ENCODE measurements around the gene CLPTM1L.

Gene CLPTM1L, protein sequence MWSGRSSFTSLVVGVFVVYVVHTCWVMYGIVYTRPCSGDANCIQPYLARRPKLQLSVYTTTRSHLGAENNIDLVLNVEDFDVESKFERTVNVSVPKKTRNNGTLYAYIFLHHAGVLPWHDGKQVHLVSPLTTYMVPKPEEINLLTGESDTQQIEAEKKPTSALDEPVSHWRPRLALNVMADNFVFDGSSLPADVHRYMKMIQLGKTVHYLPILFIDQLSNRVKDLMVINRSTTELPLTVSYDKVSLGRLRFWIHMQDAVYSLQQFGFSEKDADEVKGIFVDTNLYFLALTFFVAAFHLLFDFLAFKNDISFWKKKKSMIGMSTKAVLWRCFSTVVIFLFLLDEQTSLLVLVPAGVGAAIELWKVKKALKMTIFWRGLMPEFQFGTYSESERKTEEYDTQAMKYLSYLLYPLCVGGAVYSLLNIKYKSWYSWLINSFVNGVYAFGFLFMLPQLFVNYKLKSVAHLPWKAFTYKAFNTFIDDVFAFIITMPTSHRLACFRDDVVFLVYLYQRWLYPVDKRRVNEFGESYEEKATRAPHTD

GRCh38 chr5:1344975-1345838 lies at the start of gene CLPTM1L:
TSS of gene CLPTM1L (minus strand) at chr5:1345099. CDS start at chr5:1344841, 258 bp downstream.
- H3K4me3 Mint-ChIP-seq, result peak within 1 kb of the TSS; percentile 85
- peaks cover 45% of the 10 kb centered on the region for H3K4me1 Mint-ChIP-seq
- peaks cover 29% of the 10 kb centered on the region for H3K36me3 Mint-ChIP-seq
- no peaks in the 10 kb centered on the region for H3K9me3 Mint-ChIP-seq
- no peaks in the 10 kb centered on the region for H3K27me3 Mint-ChIP-seq
- peak within 1 kb of the TSS; percentile 27 for H3K27ac Mint-ChIP-seq
- peak; percentile 92 for ATAC-seq

- Mint-ChIP-seq H3K4me1 (no peaks in the 10 kb centered on the region), H3K4me3 (no peak overlapping the region), H3K27ac (no peak overlapping the region), H3K9me3 (peaks cover under 1% of the 10 kb centered on the region), H3K36me3 (no peaks in the 10 kb centered on the region), H3K27me3 (peaks cover 65% of the 10 kb centered on the region)
- no peak for ATAC-seq
These were observed 48.9 kb upstream of the CLPTM1L start for GRCh38 chr5:1393571-1394501.

DNA sequence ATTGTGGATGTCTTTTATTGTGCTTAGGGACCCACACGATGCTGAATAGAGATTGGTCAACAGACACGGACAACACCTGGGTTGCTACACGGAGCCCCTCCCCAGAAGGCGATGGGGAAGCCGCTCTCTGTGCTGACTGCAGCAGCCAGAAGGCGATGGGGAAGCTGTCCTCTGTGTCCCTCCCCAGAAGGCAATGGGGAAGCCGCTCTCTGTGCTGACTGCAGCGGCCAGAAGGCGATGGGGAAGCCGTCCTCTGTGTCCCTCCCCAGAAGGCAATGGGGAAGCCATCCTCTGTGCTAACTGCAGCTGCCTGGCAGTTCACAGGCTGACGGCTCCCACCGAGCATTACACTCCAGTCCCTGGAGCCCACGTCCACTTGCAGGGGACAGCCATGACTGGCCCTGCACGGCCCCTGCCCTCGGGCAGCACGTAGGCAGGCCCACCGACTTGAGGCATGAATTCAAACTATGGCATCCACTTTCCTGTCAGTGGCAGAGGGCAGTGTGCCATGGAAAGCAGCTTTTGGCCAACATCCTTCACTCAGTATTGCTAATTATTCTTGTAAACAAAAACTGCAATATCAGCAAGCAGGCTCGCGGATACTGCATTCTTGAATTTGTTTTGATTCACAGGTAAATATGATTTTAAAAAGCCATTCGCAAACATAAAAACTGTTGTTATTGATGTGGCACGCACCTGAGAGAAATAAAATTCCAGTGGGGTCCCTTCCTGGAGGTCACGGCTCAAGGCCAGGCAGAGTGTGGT lies 48.1 kb upstream of the CLPTM1L start:
- no peaks in the 10 kb centered on the region for H3K4me1 Mint-ChIP-seq

DNA sequence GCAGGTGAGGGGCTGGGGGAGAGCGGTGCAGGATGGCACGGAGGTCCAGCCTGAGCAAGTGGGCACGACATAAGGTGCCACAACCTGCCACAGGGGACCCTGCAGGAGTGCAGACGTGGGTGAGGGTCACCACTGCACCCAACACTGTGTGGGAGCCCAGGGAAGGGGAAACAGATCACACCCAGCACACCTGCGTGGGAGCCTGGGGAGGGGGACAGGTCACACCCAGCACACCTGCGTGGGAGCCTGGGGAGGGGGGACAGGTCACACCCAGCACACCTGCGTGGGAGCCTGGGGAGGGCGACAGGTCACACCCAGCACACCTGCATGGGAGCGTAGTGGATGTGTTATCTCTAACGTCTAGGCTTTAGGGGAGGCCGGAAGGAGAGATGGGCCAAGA lies 47.4 kb upstream of the CLPTM1L start:
- no peak overlapping the region for H3K4me3 Mint-ChIP-seq
- no peak overlapping the region for H3K27ac Mint-ChIP-seq
- peaks cover 54% of the 10 kb centered on the region for H3K27me3 Mint-ChIP-seq
- H3K36me3 Mint-ChIP-seq, result no peaks in the 10 kb centered on the region
- peaks cover 8% of the 10 kb centered on the region for H3K9me3 Mint-ChIP-seq
- no peak for ATAC-seq
- peaks cover 3% of the 10 kb centered on the region for H3K4me1 Mint-ChIP-seq

More for the DNA sequence above, 48.1 kb upstream of the CLPTM1L start:
- no peaks in the 10 kb centered on the region for H3K36me3 Mint-ChIP-seq
- H3K9me3 Mint-ChIP-seq, result peaks cover 8% of the 10 kb centered on the region
- H3K27ac Mint-ChIP-seq, result no peak overlapping the region
- no peak for ATAC-seq
- no peak overlapping the region for H3K4me3 Mint-ChIP-seq
- peaks cover 61% of the 10 kb centered on the region for H3K27me3 Mint-ChIP-seq

GRCh38 chr5:1391691-1392090 lies 46.8 kb upstream of the CLPTM1L start:
- ATAC-seq, result no peak
- Mint-ChIP-seq H3K36me3 (no peaks in the 10 kb centered on the region), H3K27ac (no peak overlapping the region)

GRCh38 chr5:1390861-1391600 lies 46.1 kb upstream of the CLPTM1L start:
- Mint-ChIP-seq H3K27me3 (peaks cover 42% of the 10 kb centered on the region), H3K27ac (no peak overlapping the region), H3K4me3 (no peak overlapping the region), H3K36me3 (no peaks in the 10 kb centered on the region), H3K4me1 (peaks cover 13% of the 10 kb centered on the region), H3K9me3 (peaks cover 8% of the 10 kb centered on the region)
- no peak for ATAC-seq

More at GRCh38 chr5:1391691-1392090, 46.8 kb upstream of the CLPTM1L start:
- Mint-ChIP-seq H3K27me3 (peaks cover 48% of the 10 kb centered on the region), H3K4me3 (no peak overlapping the region), H3K4me1 (peaks cover 9% of the 10 kb centered on the region), H3K9me3 (peaks cover 8% of the 10 kb centered on the region)

GRCh38 chr5:1390333-1390732 lies 45.4 kb upstream of the CLPTM1L start:
- Mint-ChIP-seq H3K4me1 (peaks cover 17% of the 10 kb centered on the region), H3K9me3 (peaks cover 8% of the 10 kb centered on the region), H3K27me3 (peaks cover 35% of the 10 kb centered on the region), H3K4me3 (no peak overlapping the region), H3K36me3 (no peaks in the 10 kb centered on the region), H3K27ac (no peak overlapping the region)
- ATAC-seq, result no peak

GRCh38 chr5:1388383-1388967 lies 43.6 kb upstream of the CLPTM1L start:
- H3K4me3 Mint-ChIP-seq, result no peak overlapping the region
- H3K9me3 Mint-ChIP-seq, result peaks cover 8% of the 10 kb centered on the region
- no peaks in the 10 kb centered on the region for H3K36me3 Mint-ChIP-seq
- H3K27me3 Mint-ChIP-seq, result peaks cover 16% of the 10 kb centered on the region
- no peak for ATAC-seq
- H3K27ac Mint-ChIP-seq, result no peak overlapping the region
- H3K4me1 Mint-ChIP-seq, result peaks cover 19% of the 10 kb centered on the region

- peaks cover 19% of the 10 kb centered on the region for H3K4me1 Mint-ChIP-seq
- peaks cover 8% of the 10 kb centered on the region for H3K9me3 Mint-ChIP-seq
- no peak for ATAC-seq
- peaks cover 11% of the 10 kb centered on the region for H3K27me3 Mint-ChIP-seq
- no peaks in the 10 kb centered on the region for H3K36me3 Mint-ChIP-seq
- no peak overlapping the region for H3K4me3 Mint-ChIP-seq
- H3K27ac Mint-ChIP-seq, result no peak overlapping the region
These were observed 43.0 kb upstream of the CLPTM1L start for GRCh38 chr5:1387876-1388275.

- Mint-ChIP-seq H3K36me3 (no peaks in the 10 kb centered on the region), H3K4me1 (peaks cover 19% of the 10 kb centered on the region), H3K27ac (peak overlapping the region; percentile 97), H3K4me3 (peak overlapping the region; percentile 96), H3K27me3 (peaks cover 6% of the 10 kb centered on the region), H3K9me3 (peaks cover 8% of the 10 kb centered on the region)
- no peak for ATAC-seq
These were observed 42.3 kb upstream of the CLPTM1L start for GRCh38 chr5:1387059-1387755.

- Mint-ChIP-seq H3K4me3 (peak overlapping the region; percentile 96), H3K4me1 (peaks cover 26% of the 10 kb centered on the region), H3K9me3 (peaks cover 8% of the 10 kb centered on the region), H3K27ac (peak overlapping the region; percentile 97), H3K36me3 (no peaks in the 10 kb centered on the region), H3K27me3 (no peaks in the 10 kb centered on the region)
- ATAC-seq, result peak; percentile 74
These were observed 41.4 kb upstream of the CLPTM1L start for GRCh38 chr5:1386274-1386717.

- Mint-ChIP-seq H3K27ac (peak overlapping the region; percentile 97), H3K36me3 (no peaks in the 10 kb centered on the region), H3K4me1 (peaks cover 29% of the 10 kb centered on the region), H3K27me3 (no peaks in the 10 kb centered on the region), H3K4me3 (peak overlapping the region; percentile 96), H3K9me3 (peaks cover 8% of the 10 kb centered on the region)
- ATAC-seq, result peak; percentile 97
These were observed 40.7 kb upstream of the CLPTM1L start for GRCh38 chr5:1385395-1386273.

Data from stimulated activated memory B cell treated with anti-CD40 and anti-IgM and Interleukin-4, amounts not matched to agents 10 μg/mL and 1 μg/mL and 100 μg/mL, for 72 hours (primary cell).